A673 (cell line): ENCODE data around the gene CASQ2.

Source experiments
- EZH2 ChIP-seq: fragments of 200-600 bp; sonication (generic); IDR thresholded peaks from 2 replicates; pipeline ENCODE4 v1.6.1; 2017; ENCODE audit warnings: borderline replicate concordance, low read depth, mild to moderate bottlenecking, mixed read lengths, antibody characterized with exemption, low read length; ENCODE audit not compliant: poor library complexity, severe bottlenecking
- TF ChIP-seq, protein P1 (sequence below): fragments of 300-800, 200-600 bp; sonication (generic); conservative IDR thresholded peaks from 2 replicates; pipeline ENCODE4 v1.5.1; 2017; ENCODE audit warnings: low read depth, mild to moderate bottlenecking, antibody characterized with exemption, low read length, moderate library complexity, mixed read lengths

DNA sequence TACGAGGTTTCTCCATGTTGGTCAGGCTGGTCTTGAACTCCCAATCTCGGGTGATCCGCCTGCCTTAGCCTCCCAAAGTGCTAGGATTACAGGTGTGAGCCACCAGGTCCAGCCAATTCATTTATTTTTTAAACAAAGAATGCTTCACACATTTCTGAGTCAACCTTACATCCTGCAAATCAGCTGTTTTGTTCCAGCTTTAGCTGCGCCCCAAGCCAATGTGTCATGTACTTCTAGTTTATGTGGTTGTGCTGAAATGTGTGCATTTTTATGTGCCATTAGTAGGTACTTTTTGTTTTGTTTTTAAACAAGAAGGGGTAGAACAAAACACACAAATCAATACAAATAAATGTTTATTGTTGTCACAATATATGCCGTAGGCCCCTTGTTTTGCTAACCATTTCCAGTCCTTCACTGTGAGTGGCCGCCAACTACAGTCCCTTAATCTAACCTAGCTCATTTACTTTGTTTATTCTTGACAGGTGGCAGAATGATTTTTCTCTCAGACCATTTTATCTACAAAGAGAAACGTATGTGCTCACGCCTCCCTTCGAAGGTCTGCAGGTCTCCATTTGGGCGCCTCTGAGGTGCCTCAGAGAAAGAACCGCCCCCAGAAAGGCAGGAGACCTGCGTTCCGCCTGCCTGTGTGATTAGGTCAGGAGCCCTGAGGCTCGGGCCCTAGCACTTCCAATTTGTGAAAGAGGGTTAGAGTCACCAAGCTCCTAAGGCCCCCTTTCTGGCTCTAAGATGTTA is 2.8 kb upstream of the CASQ2 start:
- TF ChIP-seq, protein P1, sequence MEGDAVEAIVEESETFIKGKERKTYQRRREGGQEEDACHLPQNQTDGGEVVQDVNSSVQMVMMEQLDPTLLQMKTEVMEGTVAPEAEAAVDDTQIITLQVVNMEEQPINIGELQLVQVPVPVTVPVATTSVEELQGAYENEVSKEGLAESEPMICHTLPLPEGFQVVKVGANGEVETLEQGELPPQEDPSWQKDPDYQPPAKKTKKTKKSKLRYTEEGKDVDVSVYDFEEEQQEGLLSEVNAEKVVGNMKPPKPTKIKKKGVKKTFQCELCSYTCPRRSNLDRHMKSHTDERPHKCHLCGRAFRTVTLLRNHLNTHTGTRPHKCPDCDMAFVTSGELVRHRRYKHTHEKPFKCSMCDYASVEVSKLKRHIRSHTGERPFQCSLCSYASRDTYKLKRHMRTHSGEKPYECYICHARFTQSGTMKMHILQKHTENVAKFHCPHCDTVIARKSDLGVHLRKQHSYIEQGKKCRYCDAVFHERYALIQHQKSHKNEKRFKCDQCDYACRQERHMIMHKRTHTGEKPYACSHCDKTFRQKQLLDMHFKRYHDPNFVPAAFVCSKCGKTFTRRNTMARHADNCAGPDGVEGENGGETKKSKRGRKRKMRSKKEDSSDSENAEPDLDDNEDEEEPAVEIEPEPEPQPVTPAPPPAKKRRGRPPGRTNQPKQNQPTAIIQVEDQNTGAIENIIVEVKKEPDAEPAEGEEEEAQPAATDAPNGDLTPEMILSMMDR: no peak
- TF ChIP-seq EZH2: no peak
